OCI-LY7 (cell line): ENCODE data around the gene SLC35F1.

Experiments used
- EZH2phosphoT487 ChIP-seq: fragments of 200-600 bp; sonication (generic); IDR thresholded peaks from 2 replicates; pipeline ENCODE4 v1.6.1; 2018; ENCODE audit warnings: low read depth, borderline replicate concordance, mild to moderate bottlenecking, mixed run types, antibody characterized with exemption, low read length, moderate library complexity, mixed read lengths
- TF ChIP-seq, protein P1 (sequence below): fragments of 200-600 bp; sonication (generic); conservative IDR thresholded peaks from 2 replicates; pipeline ENCODE4 v1.5.1; 2014; ENCODE audit warnings: mild to moderate bottlenecking, antibody characterized with exemption, low read length, moderate library complexity, mixed read lengths

DNA sequence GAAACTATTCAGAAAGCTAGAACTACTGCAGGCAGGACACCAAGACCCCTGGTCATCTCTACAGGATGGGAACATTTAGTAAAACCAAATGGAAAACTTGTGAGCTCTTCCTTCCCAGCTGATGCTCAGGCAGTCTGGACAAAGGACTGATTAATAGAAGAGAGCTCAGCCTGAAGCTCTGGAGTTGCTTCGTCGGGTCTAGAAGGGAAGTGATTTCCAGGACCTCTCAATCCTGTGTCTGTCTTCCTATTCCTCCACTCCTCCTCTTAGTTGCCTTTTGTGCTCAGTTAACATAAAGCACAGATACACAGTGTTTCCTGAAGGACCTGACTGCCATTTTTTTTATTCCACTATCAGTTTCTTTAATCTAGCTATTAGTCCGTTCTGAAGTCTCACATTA is 54.2 kb downstream of the SLC35F1 start:
- TF ChIP-seq, protein P1, sequence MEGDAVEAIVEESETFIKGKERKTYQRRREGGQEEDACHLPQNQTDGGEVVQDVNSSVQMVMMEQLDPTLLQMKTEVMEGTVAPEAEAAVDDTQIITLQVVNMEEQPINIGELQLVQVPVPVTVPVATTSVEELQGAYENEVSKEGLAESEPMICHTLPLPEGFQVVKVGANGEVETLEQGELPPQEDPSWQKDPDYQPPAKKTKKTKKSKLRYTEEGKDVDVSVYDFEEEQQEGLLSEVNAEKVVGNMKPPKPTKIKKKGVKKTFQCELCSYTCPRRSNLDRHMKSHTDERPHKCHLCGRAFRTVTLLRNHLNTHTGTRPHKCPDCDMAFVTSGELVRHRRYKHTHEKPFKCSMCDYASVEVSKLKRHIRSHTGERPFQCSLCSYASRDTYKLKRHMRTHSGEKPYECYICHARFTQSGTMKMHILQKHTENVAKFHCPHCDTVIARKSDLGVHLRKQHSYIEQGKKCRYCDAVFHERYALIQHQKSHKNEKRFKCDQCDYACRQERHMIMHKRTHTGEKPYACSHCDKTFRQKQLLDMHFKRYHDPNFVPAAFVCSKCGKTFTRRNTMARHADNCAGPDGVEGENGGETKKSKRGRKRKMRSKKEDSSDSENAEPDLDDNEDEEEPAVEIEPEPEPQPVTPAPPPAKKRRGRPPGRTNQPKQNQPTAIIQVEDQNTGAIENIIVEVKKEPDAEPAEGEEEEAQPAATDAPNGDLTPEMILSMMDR = no peak
- no peak for TF ChIP-seq EZH2phosphoT487
